ENCODE measurements around the gene DAAM1.

Gene DAAM1

DNA sequence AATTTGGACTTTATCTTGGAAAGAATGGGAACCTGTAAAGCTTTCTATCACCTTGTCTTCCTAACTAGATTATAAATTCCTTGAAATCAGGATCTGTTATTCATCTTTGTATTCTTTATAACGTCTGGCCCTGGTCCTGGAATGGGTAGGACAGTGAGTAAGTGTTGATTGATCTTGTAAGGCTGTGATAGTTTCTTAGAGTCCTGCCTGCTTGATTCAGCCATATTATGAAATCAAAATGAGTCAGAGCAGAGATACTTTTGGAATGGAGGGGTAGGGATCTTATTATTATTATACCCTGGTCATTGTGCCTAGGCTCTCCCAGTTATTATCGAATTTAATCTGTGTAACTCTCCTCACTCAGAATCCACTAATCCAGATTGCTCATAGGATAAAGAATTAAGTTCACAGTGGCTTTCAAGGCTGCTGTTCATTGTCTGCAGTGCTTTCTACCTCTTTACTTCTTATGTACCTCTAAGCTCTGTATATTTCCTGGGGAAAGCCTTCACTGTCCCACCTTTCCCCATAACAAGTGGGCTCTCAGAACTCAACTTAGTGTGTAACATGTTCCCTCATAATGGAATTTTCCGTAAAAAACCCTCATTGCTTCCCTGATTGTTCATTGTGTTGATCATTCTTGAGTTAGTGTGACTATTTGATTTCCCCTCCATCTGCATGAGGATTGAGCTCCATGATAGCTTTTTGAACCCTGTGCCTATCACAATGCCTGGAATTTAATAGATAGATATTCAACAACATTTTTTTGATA lies 93.3 kb downstream of the DAAM1 start:
- TF ChIP-seq, protein P1, sequence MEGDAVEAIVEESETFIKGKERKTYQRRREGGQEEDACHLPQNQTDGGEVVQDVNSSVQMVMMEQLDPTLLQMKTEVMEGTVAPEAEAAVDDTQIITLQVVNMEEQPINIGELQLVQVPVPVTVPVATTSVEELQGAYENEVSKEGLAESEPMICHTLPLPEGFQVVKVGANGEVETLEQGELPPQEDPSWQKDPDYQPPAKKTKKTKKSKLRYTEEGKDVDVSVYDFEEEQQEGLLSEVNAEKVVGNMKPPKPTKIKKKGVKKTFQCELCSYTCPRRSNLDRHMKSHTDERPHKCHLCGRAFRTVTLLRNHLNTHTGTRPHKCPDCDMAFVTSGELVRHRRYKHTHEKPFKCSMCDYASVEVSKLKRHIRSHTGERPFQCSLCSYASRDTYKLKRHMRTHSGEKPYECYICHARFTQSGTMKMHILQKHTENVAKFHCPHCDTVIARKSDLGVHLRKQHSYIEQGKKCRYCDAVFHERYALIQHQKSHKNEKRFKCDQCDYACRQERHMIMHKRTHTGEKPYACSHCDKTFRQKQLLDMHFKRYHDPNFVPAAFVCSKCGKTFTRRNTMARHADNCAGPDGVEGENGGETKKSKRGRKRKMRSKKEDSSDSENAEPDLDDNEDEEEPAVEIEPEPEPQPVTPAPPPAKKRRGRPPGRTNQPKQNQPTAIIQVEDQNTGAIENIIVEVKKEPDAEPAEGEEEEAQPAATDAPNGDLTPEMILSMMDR (IDR thresholded peaks at IDR 0.05; ENCODE audit: insufficient read depth, low read depth, low read length, missing control alignments), result no peak
- H3K4me3 ChIP-seq (ENCODE audit: low read depth, low read length), result no peak overlapping the region
- no peak for DNase-seq (ENCODE audit: low read depth)

DNA sequence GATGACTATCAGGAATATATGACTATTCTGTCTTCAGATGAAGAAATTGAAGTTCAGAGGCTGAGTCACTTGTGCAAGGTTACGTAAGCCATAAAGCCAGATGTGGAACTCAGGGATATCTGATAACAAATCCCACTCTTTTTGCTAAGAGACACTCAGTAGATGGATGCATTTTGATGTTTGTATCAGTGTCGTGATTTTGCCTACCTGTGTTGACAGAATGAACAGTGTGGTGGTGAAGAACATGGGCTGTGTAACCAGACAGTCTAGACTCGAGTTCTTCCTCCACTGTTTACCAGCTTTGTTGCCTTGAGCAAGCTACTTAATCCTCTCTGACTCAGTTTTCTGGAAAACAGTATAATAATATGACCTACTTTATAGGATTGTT lies 93.9 kb downstream of the DAAM1 start:
- TF ChIP-seq, protein P1 (IDR thresholded peaks at IDR 0.05; ENCODE audit: insufficient read depth, low read depth, low read length, missing control alignments), result no peak
- DNase-seq (ENCODE audit: low read depth), result no peak
- no peak overlapping the region for H3K4me3 ChIP-seq (ENCODE audit: low read depth, low read length)

DNA sequence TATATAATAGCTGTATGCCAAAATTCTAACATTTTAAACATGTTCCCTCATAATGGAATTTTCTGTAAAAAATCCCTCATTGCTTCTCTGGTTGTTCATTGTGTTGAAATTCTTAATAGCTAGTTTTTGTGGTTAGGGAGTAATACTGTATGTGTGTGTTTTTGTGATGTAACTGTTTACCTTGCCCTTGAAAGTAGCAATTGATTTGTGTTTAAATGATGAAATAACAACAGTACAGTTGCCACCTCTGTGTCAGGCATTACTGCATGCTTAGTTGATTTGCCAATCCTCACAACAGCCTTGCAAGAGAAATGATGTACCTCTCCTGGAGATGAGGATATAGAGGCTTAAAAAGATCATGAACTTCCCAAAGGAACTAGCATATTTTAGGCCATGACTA lies 94.9 kb downstream of the DAAM1 start:
- H3K4me3 ChIP-seq (ENCODE audit: low read depth, low read length), result no peak overlapping the region
- TF ChIP-seq, protein P1 (IDR thresholded peaks at IDR 0.05; ENCODE audit: insufficient read depth, low read depth, low read length, missing control alignments), result no peak
- no peak for DNase-seq (ENCODE audit: low read depth)

DNA sequence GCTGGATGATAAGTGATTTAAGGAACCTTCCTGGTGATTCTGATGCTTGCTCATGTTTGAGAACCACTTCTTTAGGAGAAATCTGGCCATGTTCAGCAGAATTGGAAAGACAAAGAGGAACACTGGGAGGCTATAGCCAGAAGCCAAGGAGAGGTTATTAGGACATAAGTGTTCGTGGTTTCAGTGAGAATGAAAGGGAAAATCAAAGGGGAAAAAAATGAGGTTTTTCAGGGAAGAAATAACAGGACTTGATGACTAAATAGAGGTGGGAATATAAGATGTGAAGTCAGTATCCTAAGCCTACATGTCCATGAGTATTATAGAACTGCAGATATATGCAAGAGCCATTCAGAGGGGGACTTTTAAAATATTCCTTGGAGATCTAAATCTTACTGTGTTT lies 95.6 kb downstream of the DAAM1 start:
- DNase-seq (ENCODE audit: low read depth), result no peak
- no peak overlapping the region for H3K4me3 ChIP-seq (ENCODE audit: low read depth, low read length)
- TF ChIP-seq, protein P1 (IDR thresholded peaks at IDR 0.05; ENCODE audit: insufficient read depth, low read depth, low read length, missing control alignments), result no peak

DNA sequence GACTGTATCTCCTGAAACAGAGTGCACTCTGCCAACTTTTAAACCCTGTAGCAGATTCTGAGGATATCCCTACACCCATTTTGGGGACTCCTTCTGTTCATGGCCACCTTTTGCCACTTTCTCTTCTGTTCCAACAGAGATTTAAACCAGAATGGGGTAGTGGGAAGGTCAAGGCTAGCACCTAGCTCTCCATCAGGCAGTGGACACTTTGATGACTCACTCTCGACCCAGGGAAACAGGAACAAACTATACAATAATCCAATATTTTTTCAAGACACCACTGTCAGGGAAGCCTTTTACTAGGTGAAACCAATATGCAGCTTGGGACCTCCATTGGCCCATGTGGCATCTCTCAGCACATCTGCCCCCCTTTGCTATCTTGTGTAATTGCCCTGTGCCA lies 103.6 kb downstream of the DAAM1 start:
- no peak overlapping the region for H3K4me3 ChIP-seq (ENCODE audit: low read depth, low read length)
- DNase-seq (ENCODE audit: low read depth), result no peak
- TF ChIP-seq, protein P1 (IDR thresholded peaks at IDR 0.05; ENCODE audit: insufficient read depth, low read depth, low read length, missing control alignments), result no peak

DNA sequence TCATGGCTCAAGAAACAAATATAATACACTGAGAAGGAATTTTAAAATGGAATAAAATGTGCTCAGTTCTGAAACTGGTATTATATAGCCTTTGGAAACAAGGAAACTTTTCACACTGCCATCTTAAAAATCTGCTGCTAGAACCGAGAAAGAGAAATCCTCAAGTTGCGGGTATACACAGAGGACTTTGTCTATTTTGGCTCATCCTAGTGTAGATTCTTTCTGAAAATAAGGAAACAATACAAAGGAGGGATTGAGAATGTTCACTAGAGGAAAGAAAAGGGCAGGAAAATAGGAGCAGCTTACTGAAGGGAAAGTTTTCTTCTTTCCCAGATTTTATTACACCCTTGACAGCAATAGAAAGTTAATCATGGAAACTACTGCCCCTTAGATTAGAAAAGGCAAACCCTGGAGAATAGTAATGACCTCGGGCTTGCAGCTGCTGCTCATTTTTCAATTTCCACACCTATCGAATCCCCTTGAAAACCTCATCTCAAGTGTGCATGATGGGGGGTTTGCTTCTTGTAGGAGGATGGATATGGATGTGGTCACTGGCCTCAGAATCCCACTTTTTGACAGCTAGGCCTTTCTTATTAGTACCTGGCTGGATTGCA lies 104.6 kb downstream of the DAAM1 start:
- TF ChIP-seq, protein P1 (IDR thresholded peaks at IDR 0.05; ENCODE audit: insufficient read depth, low read depth, low read length, missing control alignments), result no peak
- H3K4me3 ChIP-seq (ENCODE audit: low read depth, low read length), result no peak overlapping the region
- DNase-seq (ENCODE audit: low read depth), result no peak

Measured in GM12865 (cell line).